ENCODE measurements around the gene ABCC8.

The ABCC8 gene

DNA sequence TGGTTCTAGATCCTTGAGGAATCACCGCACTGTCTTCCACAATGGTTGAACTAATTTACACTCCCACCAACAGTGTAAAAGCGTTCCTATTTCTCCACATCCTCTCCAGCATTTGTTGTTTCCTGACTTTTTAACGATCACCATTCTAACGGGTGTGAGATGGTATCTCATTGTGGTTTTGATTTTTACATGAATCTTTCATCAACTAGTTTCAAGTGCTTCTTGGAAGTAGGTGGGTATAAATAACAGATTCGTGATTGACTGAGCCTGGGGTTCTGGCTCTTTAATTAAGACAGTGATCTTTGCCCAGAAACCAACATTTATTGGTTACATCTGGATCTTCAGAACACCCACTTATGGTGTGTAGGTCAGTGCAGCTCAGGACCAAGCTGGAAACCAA is 50.4 kb downstream of the ABCC8 start:
- DNase-seq, result peak in 1 of 5 donors; percentile 27

- no peak for DNase-seq
Observed at GRCh38 chr11:17423533-17424310, 52.9 kb downstream of the ABCC8 start.

- DNase-seq, result no peak
Observed at GRCh38 chr11:17421781-17422180, 54.9 kb downstream of the ABCC8 start.

DNA sequence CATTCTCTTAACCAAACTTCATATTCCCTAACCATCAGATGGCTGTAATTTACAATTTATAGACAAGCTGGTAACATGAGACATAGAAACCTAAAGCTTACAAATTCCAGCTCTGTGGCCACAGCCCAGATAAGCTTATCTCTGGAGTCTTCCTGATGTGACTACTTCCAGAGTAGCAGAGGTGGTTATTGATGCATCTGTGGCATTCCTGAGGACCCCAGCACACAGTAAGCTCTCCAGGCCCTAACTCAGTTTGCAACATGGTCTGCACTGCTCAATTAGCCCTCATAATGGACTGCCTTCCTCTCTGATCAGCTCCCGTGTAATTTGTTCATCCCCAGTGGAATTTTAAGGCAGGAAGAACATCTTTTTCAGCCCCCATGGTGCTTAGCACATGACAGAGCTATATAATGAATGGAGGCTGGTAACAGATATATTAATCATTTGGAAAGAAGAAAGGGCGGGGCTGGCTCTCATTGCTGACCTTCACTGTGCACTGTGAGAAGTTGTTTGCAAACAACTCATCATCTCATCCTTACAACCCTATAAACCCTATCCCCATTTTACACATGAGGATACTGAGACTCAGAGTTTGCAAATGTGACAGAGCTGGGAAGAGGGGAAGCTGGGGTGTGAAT is 58.1 kb downstream of the ABCC8 start:
- DNase-seq, result no peak

- DNase-seq, result no peak
Observed at GRCh38 chr11:17416492-17416891, 60.2 kb downstream of the ABCC8 start.

DNA sequence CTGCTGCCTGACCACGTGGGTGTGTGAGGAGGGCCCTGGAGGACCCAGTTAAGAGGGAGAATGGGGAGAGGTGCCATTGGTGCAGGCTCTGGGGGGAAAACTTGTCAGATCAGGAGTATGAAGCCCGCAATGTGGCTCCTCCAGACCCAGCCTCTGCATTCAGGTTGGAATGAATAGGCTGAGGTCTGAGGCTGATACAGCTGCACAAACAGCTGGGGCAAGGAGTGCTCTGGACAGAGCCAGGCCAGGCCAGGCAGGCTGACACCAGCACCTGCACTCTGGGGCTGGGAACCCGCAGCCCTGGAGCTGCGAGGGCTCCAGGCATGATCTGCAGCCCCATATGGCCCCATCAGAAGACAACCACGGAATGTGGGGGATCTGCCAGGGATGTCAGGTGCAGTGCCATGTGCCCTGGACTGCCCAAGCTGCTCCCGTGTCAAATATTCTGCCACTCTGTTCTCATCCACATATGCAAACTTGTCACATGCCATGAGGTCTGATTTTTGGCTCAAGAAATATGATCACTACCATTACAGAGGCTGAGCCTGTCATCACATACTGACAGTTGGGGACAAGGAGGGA is 61.0 kb downstream of the ABCC8 start:
- no peak for DNase-seq

- DNase-seq, result no peak
Observed at GRCh38 chr11:17414992-17415391, 61.7 kb downstream of the ABCC8 start.

DNA sequence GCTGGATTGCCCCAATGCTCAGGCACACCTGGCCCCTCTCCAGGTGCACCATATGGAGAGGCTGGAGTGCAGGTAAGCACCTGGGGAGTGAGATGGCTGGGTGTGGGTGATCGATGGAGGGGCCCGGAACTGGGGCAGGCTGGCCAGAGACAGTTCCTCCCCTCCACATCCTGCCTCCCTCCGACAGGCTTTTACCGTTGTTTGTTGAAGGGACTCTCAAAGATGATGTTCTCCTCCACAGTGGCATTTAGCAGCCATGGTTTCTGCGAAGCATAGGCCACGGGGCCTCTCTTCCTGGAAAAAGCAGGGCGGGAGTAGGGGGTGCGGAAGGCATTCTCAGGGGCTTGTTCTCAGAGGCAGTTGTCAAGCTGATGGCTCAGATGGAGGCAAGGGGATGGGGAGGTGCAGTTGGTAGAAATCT is 62.3 kb downstream of the ABCC8 start:
- peak in 1 of 5 donors; percentile 40 for DNase-seq

DNA sequence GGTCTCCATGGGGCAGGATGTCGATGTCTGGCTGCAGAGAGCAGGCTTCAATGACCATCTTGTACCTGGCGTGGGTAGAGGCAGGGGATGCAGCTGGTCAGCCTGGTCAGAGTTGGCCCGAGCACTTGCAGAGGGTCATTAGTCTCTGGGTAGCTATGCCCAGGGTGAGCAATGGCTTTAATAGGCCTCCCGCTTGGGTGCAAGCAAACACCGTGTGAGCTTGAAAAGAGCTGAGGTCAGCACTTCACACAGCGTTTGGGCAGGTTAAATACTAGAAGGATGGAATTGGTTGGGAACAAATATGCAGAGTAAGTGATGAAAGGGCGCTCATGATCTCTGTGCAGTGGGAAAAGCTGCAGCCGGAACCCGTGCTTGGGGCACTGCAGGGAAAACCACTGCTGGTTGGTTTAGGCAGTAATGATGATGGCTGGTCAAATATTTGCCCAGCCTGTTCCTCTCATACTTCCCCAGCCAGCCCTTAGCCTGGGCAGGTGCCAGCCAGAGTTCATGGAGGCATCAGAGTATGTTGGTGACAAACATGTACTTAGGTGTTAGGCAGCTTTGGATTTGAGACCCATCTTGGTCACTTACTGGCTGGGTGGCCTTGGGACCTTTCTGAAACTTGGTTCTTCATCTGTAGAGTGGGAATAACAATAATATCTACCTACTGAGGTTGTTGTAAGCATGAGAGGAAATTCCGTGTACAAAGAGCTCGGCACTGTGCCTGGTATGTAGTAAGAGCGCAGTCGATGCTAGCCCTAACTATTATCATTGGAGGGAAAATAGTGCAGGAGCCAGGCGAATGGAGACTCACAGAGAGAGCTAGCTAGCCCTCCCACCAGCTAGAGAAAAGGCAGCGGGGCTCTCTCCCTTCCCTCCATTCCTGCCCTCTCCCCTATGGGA is 63.0 kb downstream of the ABCC8 start:
- DNase-seq, result no peak

GRCh38 chr11:17412488-17413180 is 64.0 kb downstream of the ABCC8 start:
- DNase-seq, result no peak

DNA sequence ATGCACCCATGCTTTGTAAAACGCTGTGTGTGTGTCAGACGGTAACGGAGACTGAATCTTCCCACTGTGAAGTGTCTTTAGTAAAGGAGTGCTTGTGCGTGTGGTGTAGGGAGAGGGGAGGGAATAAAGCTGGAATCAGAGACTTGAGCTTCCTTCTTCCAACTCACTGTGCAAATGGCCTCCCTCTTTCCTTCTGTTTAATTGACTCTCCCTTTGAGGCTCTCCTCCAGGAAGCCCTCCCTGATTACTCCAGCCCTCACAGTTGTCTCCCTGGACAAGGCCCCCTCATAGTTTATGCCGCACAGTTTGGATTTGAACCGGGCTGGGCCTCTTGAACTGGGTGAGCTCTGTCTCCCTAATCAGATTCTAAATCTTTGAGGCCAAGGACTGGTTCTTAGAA is 65.2 kb downstream of the ABCC8 start:
- no peak for DNase-seq

- DNase-seq, result no peak
Observed at GRCh38 chr11:17410606-17411379, 65.9 kb downstream of the ABCC8 start.

DNA sequence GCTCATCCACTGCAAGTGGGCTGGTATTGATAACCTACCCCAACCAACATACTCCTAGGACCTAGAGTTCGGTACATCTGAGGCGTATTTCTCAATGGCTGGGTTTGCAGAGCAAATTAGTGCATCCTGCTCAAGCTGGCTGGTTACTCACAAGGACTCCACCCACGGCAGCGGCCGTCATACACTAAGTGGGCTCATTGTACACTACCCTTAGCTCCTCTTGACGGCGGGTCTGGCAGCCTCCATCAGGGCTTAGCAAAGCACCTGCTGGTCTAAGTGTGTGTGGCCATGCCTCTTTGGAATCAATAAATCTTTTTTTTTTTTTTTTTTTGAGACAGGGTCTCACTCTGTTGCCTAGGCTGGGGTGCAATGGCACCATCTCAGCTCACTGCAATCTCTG is 68.0 kb downstream of the ABCC8 start:
- DNase-seq, result no peak

DNA sequence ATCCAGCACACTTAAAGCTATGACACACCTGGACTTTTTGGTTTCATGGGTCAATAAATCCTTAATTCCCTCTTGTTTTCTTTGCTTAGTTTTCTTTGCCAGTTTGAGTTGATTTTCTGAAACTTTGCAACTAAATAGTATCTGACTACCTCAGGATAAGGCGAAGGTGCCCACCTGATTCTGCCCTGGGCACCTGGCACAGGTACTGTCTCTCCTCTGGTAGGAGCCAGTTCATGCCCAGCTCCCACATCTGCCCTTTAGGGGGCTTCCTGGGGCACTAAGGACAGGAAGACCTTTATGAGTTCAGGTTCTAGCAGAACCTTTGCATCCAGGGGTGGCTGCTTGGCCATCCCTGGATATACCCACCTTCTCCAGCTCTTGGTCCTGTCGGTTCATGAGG is 68.6 kb downstream of the ABCC8 start:
- no peak for DNase-seq

- DNase-seq, result no peak
Observed at GRCh38 chr11:17407575-17407974, 69.1 kb downstream of the ABCC8 start.

DNA sequence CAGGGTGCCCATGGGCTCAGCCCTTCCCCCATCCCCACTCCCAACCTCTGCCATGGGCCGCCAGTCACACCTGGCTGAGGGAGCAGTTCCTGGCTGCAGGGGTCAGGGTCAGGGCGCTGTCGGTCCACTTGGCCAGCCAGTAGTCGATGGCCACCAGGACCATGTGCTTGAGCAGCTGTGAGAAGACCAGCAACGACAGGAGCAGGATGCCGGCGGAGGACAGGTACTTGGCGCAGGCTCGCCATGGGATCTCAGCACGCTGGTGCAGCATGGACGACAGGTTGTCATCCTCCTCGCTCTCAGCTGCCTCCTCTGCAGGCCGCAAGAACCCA is 69.9 kb downstream of the ABCC8 start:
- DNase-seq, result no peak

- DNase-seq, result no peak
Observed at GRCh38 chr11:17406082-17406817, 70.4 kb downstream of the ABCC8 start.

GRCh38 chr11:17405232-17406005 is 71.2 kb downstream of the ABCC8 start:
- no peak for DNase-seq

GRCh38 chr11:17403980-17404759 is 72.5 kb downstream of the ABCC8 start:
- DNase-seq, result no peak

Data from T-helper 1 cell (primary cell).